Neuronal stem cell (in vitro differentiated cells): ENCODE results near the gene RSPH10B. TPM values are rescaled to one million over a fixed set of nuclear protein-coding genes. Genes with fewer than 3 reads are reported as not detected.
"Not testable (repeated sequence)": the region's sequence is repeated elsewhere in the genome, so short reads cannot be mapped to it uniquely, and the experiment has no call there.

Source experiments
- DNase-seq: peaks from one replicate; pipeline ENCODE4 v3.0.0-alpha.2; 2013; ENCODE audit warnings: low spot score
- H2AFZ ChIP-seq: one replicate; pipeline ENCODE4 v1.6.1; 2013; ENCODE audit warnings: mild to moderate bottlenecking, low read length, inconsistent platforms
- H2AK5ac ChIP-seq: 2 replicates; pipeline ENCODE4 v1.6.1; 2013; ENCODE audit warnings: low read depth, mild to moderate bottlenecking, inconsistent platforms, low read length, moderate library complexity, mixed read lengths
- H2BK120ac ChIP-seq: 2 replicates; pipeline ENCODE4 v1.6.1; 2013; ENCODE audit warnings: low read depth, mild to moderate bottlenecking, inconsistent platforms, low read length, moderate library complexity, mixed read lengths
- H2BK12ac ChIP-seq: one replicate; pipeline ENCODE4 v1.6.1; 2013; ENCODE audit warnings: low read length, inconsistent platforms
- H2BK15ac ChIP-seq: 2 replicates; pipeline ENCODE4 v1.6.1; 2013; ENCODE audit warnings: mild to moderate bottlenecking, low read length, inconsistent platforms, mixed read lengths
- H2BK5ac ChIP-seq: one replicate; pipeline ENCODE4 v1.6.1; 2013; ENCODE audit warnings: inconsistent platforms, mild to moderate bottlenecking, low read length, moderate library complexity
- H3K14ac ChIP-seq: one replicate; pipeline ENCODE4 v1.6.1; 2013; ENCODE audit warnings: low read length, inconsistent platforms
- H3K18ac ChIP-seq: 2 replicates; pipeline ENCODE4 v1.6.1; 2013; ENCODE audit warnings: low read length, inconsistent platforms
- H3K23ac ChIP-seq: 2 replicates; pipeline ENCODE4 v1.6.1; 2013; ENCODE audit warnings: low read depth, mild to moderate bottlenecking, mixed read lengths, low read length, inconsistent platforms; ENCODE audit not compliant: poor library complexity
- H3K27ac ChIP-seq: replicated peaks from 3 replicates; pipeline ENCODE4 v1.5.1; 2013; ENCODE audit warnings: low read length, inconsistent platforms
- H3K27me3 ChIP-seq, 3 experiments: 2 replicates each; pipeline ENCODE4 v1.6.1; 2013; ENCODE audit warnings: low read length in 3 of 3, mild to moderate bottlenecking in 2 of 3, inconsistent platforms in 1 of 3, low read depth in 1 of 3, mixed read lengths in 1 of 3, moderate library complexity in 1 of 3; ENCODE audit not compliant: control insufficient read depth in 3 of 3, insufficient read depth in 3 of 3
- H3K36me3 ChIP-seq, 2 donors: replicated peaks in 1 of 2; 2 replicates each; pipeline ENCODE4 v1.6.1; 2013; ENCODE audit warnings: low read length in 2 of 2; ENCODE audit not compliant: control insufficient read depth in 2 of 2, insufficient read depth in 2 of 2
- H3K4ac ChIP-seq: 2 replicates; pipeline ENCODE4 v1.6.1; 2013; ENCODE audit warnings: inconsistent platforms, mild to moderate bottlenecking, low read length, moderate library complexity
- H3K4me1 ChIP-seq, 2 donors: 1 replicate in 1 of 2; 2 replicates in 1 of 2; pipeline ENCODE4 v1.6.1; 2013; ENCODE audit warnings: low read length in 2 of 2, low read depth in 1 of 2; ENCODE audit not compliant: control insufficient read depth in 2 of 2, insufficient read depth in 1 of 2
- H3K4me2 ChIP-seq: one replicate; pipeline ENCODE4 v1.6.1; 2013; ENCODE audit warnings: mild to moderate bottlenecking, low read length, inconsistent platforms; ENCODE audit not compliant: insufficient read depth, poor library complexity, severe bottlenecking
- H3K4me3 ChIP-seq, 2 donors: 2 replicates each; pipeline ENCODE4 v1.5.1; 2013; ENCODE audit warnings: low read length in 2 of 2, mild to moderate bottlenecking in 2 of 2, inconsistent platforms in 1 of 2, moderate library complexity in 1 of 2
- H3K79me1 ChIP-seq: one replicate; pipeline ENCODE4 v1.6.1; 2013; ENCODE audit warnings: low read depth, mild to moderate bottlenecking, inconsistent platforms, low read length, moderate library complexity
- H3K9ac ChIP-seq: one replicate; pipeline ENCODE4 v1.6.1; 2013; ENCODE audit warnings: mild to moderate bottlenecking, low read depth, low read length, inconsistent platforms; ENCODE audit not compliant: poor library complexity
- H3K9me3 ChIP-seq, 2 donors: replicated peaks in 1 of 2; 2 replicates each; pipeline versions ENCODE3 to v1.6.1; 2013; ENCODE audit warnings: low read length in 2 of 2, mild to moderate bottlenecking in 2 of 2, inconsistent platforms in 1 of 2, low read depth in 1 of 2, mixed read lengths in 1 of 2, moderate library complexity in 1 of 2; ENCODE audit not compliant: control insufficient read depth in 2 of 2, insufficient read depth in 1 of 2
- H4K8ac ChIP-seq: one replicate; pipeline ENCODE4 v1.6.1; 2013; ENCODE audit warnings: low read depth, mild to moderate bottlenecking, inconsistent platforms, low read length, moderate library complexity
- H4K91ac ChIP-seq: one replicate; pipeline ENCODE4 v1.6.1; 2013; ENCODE audit warnings: low read length, low read depth, mild to moderate bottlenecking, inconsistent platforms; ENCODE audit not compliant: poor library complexity
- WGBS, 2 donors: extraction: QIAGEN DNeasy Blood & Tissue Kit; methylation state at CpG; one replicate each; pipeline ENCODE4 v1.1.7; 2013; ENCODE audit warnings: missing lambda C conversion rate in 2 of 2, mixed read lengths in 1 of 2; ENCODE audit not compliant: insufficient read length in 2 of 2, insufficient replicate concordance in 1 of 2; ENCODE audit errors: extremely low coverage in 2 of 2; 5-methylcytosine and 5-hydroxymethylcytosine counted together
- small RNA-seq: library from polyadenylated mRNA; stranded (forward); fragments of <200 nt; extraction: miRNeasy Mini kit (QIAGEN cat#:217004); gene quantifications from one replicate; pipeline ENCODE3, GENCODE V24; 2013; ENCODE audit not compliant: insufficient read depth

RSPH10B gene

GRCh38 chr7:5884431-5884830 is 86.1 kb downstream of the RSPH10B start:
- not testable (repeated sequence) for H3K23ac ChIP-seq, H2AK5ac ChIP-seq

GRCh38 chr7:5880106-5880505 is 90.4 kb downstream of the RSPH10B start:
- not testable (repeated sequence) for H2AFZ ChIP-seq, H3K9ac ChIP-seq, H4K91ac ChIP-seq, H3K79me1 ChIP-seq, H3K14ac ChIP-seq, H2BK120ac ChIP-seq, H2BK5ac ChIP-seq, H3K9me3 ChIP-seq, H3K27ac ChIP-seq, H3K4ac ChIP-seq, H3K4me3 ChIP-seq, H3K23ac ChIP-seq, H3K36me3 ChIP-seq, H2BK12ac ChIP-seq, H3K4me1 ChIP-seq, H3K18ac ChIP-seq, DNase-seq, H2AK5ac ChIP-seq, H3K27me3 ChIP-seq, H2BK15ac ChIP-seq, H3K4me2 ChIP-seq, H4K8ac ChIP-seq
- WGBS, 2 donors, result no CpG with 5 or more reads among the region's 6 CpGs

More at GRCh38 chr7:5884431-5884830, 86.1 kb downstream of the RSPH10B start:
- not testable (repeated sequence) for H3K4me3 ChIP-seq, H3K4me2 ChIP-seq, H2BK12ac ChIP-seq, H2BK15ac ChIP-seq, H2BK5ac ChIP-seq, H2BK120ac ChIP-seq, H3K27ac ChIP-seq, DNase-seq, H3K18ac ChIP-seq, H3K36me3 ChIP-seq, H4K91ac ChIP-seq, H2AFZ ChIP-seq, H3K27me3 ChIP-seq, H3K14ac ChIP-seq, H3K79me1 ChIP-seq, H3K4ac ChIP-seq, H3K4me1 ChIP-seq, H4K8ac ChIP-seq, H3K9ac ChIP-seq, H3K9me3 ChIP-seq
- no CpG with 5 or more reads among the region's 5 CpGs for WGBS, 2 donors

- not testable (repeated sequence) for H2BK15ac ChIP-seq, H3K4ac ChIP-seq, H2AFZ ChIP-seq, H3K4me1 ChIP-seq, DNase-seq, H3K27ac ChIP-seq, H3K9ac ChIP-seq, H3K79me1 ChIP-seq, H2BK5ac ChIP-seq, H3K27me3 ChIP-seq, H2BK120ac ChIP-seq, H4K91ac ChIP-seq, H3K4me2 ChIP-seq, H3K18ac ChIP-seq, H3K9me3 ChIP-seq, H3K23ac ChIP-seq, H2AK5ac ChIP-seq, H3K4me3 ChIP-seq, H3K36me3 ChIP-seq, H2BK12ac ChIP-seq, H3K14ac ChIP-seq, H4K8ac ChIP-seq
- WGBS, 2 donors, result no CpG with 5 or more reads among the region's 3 CpGs
These were observed 90.9 kb downstream of the RSPH10B start for GRCh38 chr7:5879591-5879990.

Small RNA genes within 50 kb of the gene (small RNA-seq; reads per million reads assigned to genes)
- gene RF00019 (not detected), gene SNORA80D (3.5 reads per million)
